ENCODE results near the gene PCDH12.

Gene PCDH12

DNA sequence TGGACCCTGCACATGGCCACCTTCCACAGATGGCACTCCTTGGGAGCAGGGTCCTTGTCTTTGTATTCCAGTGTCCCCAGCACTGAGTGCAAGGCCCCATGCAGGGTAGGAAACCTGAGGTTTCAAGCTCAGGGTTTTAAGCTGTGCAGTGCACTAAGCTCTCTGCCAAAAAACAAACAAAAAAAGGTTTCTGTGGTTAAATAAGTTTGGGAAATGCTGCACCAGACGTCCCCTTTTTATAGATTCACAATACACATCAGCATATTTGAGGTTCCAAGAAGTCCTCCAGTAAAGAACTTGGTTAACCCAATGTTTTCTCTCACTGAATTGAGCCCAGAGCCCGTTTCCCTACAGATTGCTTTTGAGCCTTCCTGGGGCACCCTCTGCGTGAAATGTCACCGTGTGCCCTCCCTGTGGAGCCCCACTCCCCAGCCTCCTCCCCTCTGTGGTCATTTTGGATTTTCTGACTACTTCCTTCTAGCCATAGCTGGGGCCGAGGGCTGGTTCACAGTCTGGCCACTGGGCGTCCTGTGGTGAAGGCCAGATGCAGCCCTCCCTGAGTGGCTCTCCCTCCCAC, 17.2 kb downstream of the PCDH12 start:
- DNase-seq (ENCODE audit: low read depth in 2 of 2), result no peak

GRCh38 chr5:141935538-141935937, 22.5 kb downstream of the PCDH12 start:
- DNase-seq (ENCODE audit: low read depth in 2 of 2), result no peak

GRCh38 chr5:141934099-141934844, 23.7 kb downstream of the PCDH12 start:
- no peak for DNase-seq (ENCODE audit: low read depth in 2 of 2)

DNA sequence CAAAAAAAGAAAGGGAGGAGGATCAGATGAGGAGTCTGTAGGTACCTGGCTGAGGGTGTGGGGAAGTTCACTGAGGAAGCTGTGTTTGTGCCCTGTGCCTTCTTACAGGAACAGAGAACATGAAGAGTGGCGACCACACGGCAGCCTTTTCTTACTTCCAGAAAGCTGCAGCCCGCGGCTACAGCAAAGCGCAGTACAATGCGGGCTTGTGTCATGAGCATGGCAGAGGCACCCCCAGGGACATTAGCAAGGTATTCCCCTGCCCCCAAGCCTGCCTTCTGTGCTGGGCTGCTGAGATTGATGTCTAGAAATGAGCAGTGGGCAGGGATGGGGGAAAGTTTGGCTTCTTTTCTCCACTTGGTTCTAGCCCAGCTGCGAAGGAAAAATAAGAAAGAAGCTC, 24.9 kb downstream of the PCDH12 start:
- no peak for DNase-seq (ENCODE audit: low read depth in 2 of 2)

DNA sequence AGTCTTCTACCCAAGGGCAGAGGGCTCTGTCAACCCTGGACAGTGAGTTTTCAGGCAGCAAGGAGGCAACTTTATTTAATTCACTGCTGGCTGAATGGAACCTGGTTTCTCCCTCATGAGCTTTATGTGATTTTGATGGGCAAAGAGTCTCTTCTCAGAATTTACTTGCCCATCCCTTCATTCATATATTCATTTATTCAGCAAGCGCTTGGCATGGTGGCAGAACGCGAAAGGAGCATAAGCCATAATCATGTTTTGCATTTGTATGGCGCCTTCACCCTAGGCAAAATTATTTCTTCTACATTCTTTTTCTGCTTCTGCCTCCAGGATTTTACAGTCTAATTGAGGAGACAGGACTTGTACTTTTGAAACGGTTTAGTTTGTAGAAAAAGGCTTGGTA, 26.3 kb downstream of the PCDH12 start:
- DNase-seq (ENCODE audit: low read depth in 2 of 2), result no peak

DNA sequence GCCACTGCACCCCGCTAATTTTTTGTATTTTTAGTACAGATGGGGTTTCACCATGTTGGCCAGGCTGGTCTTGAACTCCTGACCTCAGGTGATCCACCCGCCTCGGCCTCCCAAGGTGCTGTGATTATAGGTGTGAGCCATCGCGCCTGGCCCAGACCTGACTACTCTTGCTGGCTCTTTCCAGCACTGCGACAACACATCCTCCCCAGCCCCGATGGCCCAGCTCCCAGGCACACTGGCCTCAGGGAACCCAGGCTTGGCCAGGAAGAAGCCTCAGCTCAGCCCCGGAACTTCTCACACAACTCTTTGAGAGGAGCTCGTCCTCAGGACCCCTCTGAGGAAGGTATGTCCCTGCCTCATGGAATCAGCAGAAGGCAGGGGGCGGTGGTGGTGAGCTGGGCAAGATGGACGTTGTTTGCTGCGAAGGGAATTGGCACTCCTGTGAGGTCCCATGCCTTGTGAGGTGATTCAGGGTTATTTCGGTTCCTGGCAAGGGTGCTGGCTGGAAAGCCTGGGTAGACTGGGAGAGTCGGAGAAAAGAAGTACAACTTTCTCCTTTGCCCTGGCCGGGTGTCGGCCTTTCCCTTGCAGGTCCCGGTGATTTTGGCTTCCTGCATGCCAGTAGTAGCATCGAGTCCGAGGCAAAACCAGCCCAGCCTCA, 28.5 kb downstream of the PCDH12 start:
- DNase-seq (ENCODE audit: low read depth in 2 of 2), result no peak

- DNase-seq (ENCODE audit: low read depth in 2 of 2), result no peak
Observed at GRCh38 chr5:141928051-141928450, 30.0 kb downstream of the PCDH12 start.

DNA sequence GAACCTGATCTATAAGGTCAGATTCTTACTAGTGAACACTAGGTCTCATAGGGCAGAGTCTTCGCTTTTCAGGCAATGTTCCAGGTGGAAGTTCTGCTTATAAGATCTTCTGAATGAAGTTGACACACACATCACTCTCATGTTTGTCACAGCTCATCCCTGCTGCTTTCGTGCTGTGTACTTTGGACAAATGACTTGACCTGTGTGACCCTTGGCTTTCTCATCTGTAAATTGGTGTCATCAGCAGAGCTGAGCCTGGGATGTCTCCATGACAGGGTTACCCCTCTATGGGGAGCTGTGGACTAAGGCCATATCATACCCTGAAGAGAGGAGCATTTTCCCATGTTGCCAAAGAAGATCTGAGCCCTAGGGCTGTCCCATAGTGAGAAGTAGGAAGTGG, 31.6 kb downstream of the PCDH12 start:
- DNase-seq (ENCODE audit: low read depth in 2 of 2), result no peak

DNA sequence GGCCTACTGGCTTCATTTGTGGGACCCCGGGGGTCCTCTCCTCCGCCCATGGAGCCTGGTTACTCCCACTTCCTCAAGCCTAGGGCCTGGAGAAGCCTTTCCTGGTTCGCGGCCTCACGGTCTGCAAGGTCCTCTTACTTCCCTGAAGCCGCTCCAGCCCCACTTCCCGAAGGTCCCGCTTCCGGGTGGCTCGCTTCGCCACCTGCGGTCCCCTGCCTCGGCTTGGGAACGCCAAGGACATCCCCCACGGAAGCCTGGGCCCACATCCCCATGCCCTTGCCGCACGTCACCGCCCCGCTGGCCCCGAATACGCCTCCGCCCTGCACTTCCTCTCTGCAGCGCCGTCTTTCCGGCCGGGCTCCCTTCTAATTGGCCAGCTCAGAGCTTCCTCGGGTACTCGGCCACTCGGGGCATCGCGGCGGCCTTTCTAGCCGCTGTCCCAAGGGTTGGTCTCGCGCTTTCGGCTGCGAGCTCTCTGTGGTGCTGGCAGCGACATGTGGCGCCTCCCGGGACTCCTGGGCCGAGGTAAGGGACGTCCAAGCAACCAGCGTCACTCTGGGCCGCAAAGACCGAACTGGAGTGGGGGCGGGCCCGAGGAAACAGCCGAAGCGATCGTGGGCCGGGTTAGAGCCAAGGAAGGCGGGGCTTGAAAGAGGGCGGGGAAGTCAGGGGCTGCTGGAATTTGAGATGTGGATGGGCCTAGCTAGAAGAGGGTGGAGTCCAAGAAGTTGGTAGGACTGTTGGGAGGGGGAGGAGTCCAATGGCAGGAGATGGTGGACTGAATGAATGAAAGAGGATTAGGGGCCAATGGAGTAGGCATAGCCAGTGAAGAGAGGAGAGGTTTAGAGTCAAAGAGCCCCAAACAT, 34.3 kb downstream of the PCDH12 start, which contains the start of gene DELE1:
DELE1 (plus strand) TSS at position 424 of the 866 bp plus-strand sequence; CDS start at position 495, 71 bp downstream.
- DNase-seq (ENCODE audit: low read depth in 2 of 2), result peak; percentile 92 to 97

- DNase-seq (ENCODE audit: low read depth in 2 of 2), result peak in 1 of 2 donors; percentile 14
Observed at GRCh38 chr5:141922827-141923447, 35.1 kb downstream of the PCDH12 start.

DNA sequence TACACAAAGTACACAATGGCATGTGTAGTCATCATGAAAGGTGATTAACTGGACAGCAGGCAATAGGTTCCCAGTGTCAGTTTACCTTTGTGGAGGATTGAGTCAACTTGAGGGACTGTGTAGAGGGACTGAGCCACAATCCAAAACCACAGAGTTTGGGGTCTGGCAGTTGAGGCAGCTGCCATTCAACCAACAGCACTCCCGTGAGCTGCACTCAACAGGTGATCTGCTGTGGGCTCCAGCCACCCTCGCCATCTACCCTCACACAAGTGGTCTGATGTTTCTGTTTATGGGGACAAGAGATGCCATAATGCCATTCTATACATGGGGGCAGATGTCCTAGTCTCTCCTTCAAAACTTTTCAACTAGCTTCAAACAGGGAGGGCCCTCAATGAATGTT, 37.2 kb downstream of the PCDH12 start:
- no peak for DNase-seq (ENCODE audit: low read depth in 2 of 2)

- no peak for DNase-seq (ENCODE audit: low read depth in 2 of 2)
Observed at GRCh38 chr5:141919218-141920119, 38.5 kb downstream of the PCDH12 start.

- no peak for DNase-seq (ENCODE audit: low read depth in 2 of 2)
Observed at GRCh38 chr5:141917760-141918159, 40.2 kb downstream of the PCDH12 start.

DNA sequence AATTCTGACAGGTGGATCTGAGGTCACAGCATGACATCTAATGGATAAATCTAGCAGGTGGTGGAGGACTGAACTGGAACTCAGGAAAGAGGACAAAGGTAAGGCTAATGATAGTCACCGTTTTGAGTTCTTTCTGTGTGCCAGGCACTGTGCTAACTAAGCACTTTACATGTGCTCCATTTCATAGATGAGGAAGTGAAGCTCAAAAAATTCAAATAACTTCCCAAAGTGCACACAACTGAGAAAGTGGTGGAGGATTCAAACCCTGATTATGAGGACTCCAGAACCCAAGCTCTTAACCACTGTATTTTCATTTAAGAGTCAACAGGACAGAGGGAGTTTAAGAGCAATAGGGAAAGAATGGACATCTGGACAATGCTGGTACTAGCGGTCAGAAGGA, 41.5 kb downstream of the PCDH12 start:
- no peak for DNase-seq (ENCODE audit: low read depth in 2 of 2)

- DNase-seq (ENCODE audit: low read depth in 2 of 2), result no peak
Observed at GRCh38 chr5:141915881-141916336, 42.1 kb downstream of the PCDH12 start.

- no peak for DNase-seq (ENCODE audit: low read depth in 2 of 2)
Observed at GRCh38 chr5:141914797-141915196, 43.2 kb downstream of the PCDH12 start.

DNA sequence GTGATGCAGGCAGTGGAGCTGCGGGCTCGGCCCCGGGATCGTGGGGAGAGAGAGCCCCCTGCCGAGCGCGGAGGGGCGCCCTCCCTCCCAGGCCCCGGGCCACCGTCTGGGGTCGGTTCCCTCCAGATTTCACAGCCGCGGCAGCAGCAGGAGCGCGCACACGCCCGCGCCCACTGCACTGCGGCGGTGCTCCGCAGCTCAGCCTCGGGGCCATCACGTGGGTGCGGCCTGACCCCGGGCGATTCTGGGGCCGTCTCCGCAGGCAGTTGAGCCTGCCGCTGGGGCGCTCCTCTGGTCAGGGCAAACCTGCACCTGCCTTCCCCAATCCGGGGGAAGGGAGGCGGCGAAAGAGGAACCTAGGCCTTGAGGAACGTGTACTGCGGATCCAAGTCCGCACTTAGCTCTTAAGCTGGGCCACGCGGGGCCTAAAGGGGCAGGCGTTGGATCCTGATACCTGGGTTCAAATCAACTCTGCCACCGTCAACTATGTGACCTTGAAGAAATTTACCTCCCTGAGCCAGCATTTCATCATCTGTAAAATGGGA, 43.7 kb downstream of the PCDH12 start:
- peak; percentile 4 to 5 for DNase-seq (ENCODE audit: low read depth in 2 of 2)

DNA sequence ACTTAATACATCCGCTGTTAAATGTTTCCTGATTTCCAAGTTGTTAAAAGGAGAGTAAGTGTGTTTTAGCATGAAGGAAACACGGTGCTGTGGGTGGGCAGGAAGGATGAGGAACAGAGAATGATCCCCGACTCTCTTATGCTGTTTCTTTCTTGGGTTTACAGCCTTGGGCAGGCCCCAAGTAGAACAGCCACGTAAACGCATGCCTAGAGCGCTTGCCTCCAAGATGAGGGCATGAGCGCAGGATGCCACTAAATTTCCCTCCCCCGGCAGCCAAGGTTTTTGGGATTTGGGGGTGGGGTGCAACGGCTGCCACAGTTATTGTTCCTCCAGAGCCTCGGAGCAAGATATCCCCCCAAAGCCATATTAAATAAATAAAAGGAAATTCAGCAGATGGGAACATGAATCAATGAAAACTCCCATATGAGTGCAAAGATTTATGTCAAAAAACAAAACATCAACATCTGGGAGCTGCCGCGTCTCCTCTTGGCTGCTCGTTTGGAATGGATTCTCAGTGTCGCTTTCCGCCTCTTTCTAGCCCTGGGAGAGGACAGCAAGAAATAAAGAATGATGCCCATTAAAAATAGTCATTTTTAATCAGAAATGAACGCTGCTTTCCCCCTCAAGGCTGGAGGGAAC, 44.3 kb downstream of the PCDH12 start:
- DNase-seq (ENCODE audit: low read depth in 2 of 2), result no peak

DNA sequence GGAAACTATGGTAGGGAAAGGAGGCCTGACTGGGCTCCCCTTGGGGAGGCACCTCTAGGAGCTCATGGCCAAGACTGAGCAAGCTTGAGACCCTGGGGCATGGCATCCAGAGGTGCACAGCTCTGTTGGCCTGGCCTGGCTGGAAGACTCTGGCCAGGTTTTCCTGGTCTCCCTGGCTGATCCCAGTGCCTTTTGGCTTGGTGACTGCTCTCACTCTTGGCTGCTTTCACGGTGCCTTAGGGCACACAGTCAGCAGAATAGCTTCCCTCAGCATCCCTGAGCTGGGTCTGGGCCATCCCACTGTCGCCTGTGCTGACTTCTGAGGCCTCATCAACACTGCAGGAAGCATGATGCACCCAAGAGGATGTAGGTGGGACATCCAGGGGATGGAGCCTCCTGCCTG, 47.7 kb downstream of the PCDH12 start:
- DNase-seq (ENCODE audit: low read depth in 2 of 2), result no peak

GRCh38 chr5:141909212-141909611, 48.8 kb downstream of the PCDH12 start:
- DNase-seq (ENCODE audit: low read depth in 2 of 2), result no peak

Measured in stimulated activated CD4-positive, alpha-beta T cell treated with anti-CD3 and anti-CD28 coated beads, Interleukin-4, amount 100 ng/mL, for 48 hours (primary cell).